Erythroblast (primary cell): ENCODE results near the gene SMIM32.

ENCODE experiments used
- GATA1 ChIP-seq: IDR thresholded peaks from 2 replicates; pipeline ENCODE4 v1.6.1; 2011; ENCODE audit warnings: low read depth, mild to moderate bottlenecking, control low read depth, low read length, moderate library complexity
- POLR2A ChIP-seq: IDR thresholded peaks from 2 replicates; pipeline ENCODE4 v1.6.1; 2011; ENCODE audit warnings: mild to moderate bottlenecking, low read length

- TF ChIP-seq POLR2A (no peak), GATA1 (no peak)
Measured at GRCh38 chr5:136209346-136209910, 16.5 kb upstream of the SMIM32 start.
